ENCODE data around the gene OSGEP.

Gene OSGEP

GRCh38 chr14:20486684-20487395 is 32.2 kb upstream of the OSGEP start:
- Histone ChIP-seq H2AFZ (ENCODE audit: low read depth, low read length) (no peak overlapping the region), H3K18ac (ENCODE audit: low read depth in 1 of 2, low read length in 2 of 2) (no peak overlapping the region)
- 85% methylated on average over 8 of the region's 8 CpGs for WGBS

GRCh38 chr14:20485900-20486299 is 31.3 kb upstream of the OSGEP start:
- Histone ChIP-seq H3K27ac (ENCODE audit: low read length, poor library complexity, severe bottlenecking) (no peak overlapping the region), H3K4ac (ENCODE audit: low read depth in 1 of 2, low read length in 2 of 2) (no peak overlapping the region), H3K18ac (ENCODE audit: low read depth in 1 of 2, low read length in 2 of 2) (no peak overlapping the region), H2BK12ac (ENCODE audit: low read length in 2 of 2) (no peak overlapping the region), H2BK120ac (ENCODE audit: low read depth, low read length) (no peak overlapping the region), H3K4me2 (ENCODE audit: low read length, poor library complexity, severe bottlenecking) (no peak overlapping the region), H3K9me3 (ENCODE audit: control insufficient read depth, low read length) (no peaks in the 10 kb centered on the region), H2BK15ac (ENCODE audit: low read depth, poor library complexity, severe bottlenecking) (no peak overlapping the region), H3K4me1 (ENCODE audit: control insufficient read depth, insufficient read depth, low read depth, low read length) (no peaks in the 10 kb centered on the region), H4K91ac (ENCODE audit: low read length) (no peak overlapping the region), H3K4me3 (ENCODE audit: insufficient read depth in 1 of 2, low read depth in 1 of 2, low read length in 2 of 2) (no peak overlapping the region), H3K36me3 (ENCODE audit: control insufficient read depth in 1 of 2, insufficient read depth in 2 of 2, low read depth in 1 of 2, low read length in 2 of 2) (no peaks in the 10 kb centered on the region), H2AFZ (ENCODE audit: low read depth, low read length) (no peak overlapping the region), H3K9ac (ENCODE audit: low read length) (no peak overlapping the region), H4K8ac (ENCODE audit: low read length) (no peak overlapping the region), H2AK5ac (ENCODE audit: low read length, severe bottlenecking) (no peak overlapping the region), H3K79me1 (replicated peaks; ENCODE audit: low read length, poor library complexity, severe bottlenecking) (no peaks in the 10 kb centered on the region), H3K27me3 (ENCODE audit: control insufficient read depth in 1 of 2, insufficient read depth in 1 of 2, low read length in 2 of 2) (peaks cover 0 to 27% of the 10 kb centered on the region in 2 experiments), H3K23ac (ENCODE audit: low read length in 2 of 2) (no peak overlapping the region), H3K14ac (ENCODE audit: low read length in 2 of 2) (no peak overlapping the region), H2BK5ac (ENCODE audit: low read depth, low read length, poor library complexity, severe bottlenecking) (no peak overlapping the region)
- DNase-seq: no peak
- WGBS: 59% methylated on average over 7 of the region's 7 CpGs

More at GRCh38 chr14:20486684-20487395, 32.2 kb upstream of the OSGEP start:
- no peak overlapping the region for H3K4me3 ChIP-seq (ENCODE audit: insufficient read depth in 1 of 2, low read depth in 1 of 2, low read length in 2 of 2)
- H2AK5ac ChIP-seq (ENCODE audit: low read length, severe bottlenecking): no peak overlapping the region
- no peak overlapping the region for H3K9ac ChIP-seq (ENCODE audit: low read length)
- H2BK15ac ChIP-seq (ENCODE audit: low read depth, poor library complexity, severe bottlenecking): no peak overlapping the region
- H3K4ac ChIP-seq (ENCODE audit: low read depth in 1 of 2, low read length in 2 of 2): no peak overlapping the region
- no peak overlapping the region for H2BK12ac ChIP-seq (ENCODE audit: low read length in 2 of 2)
- no peaks in the 10 kb centered on the region for H3K79me1 ChIP-seq (replicated peaks; ENCODE audit: low read length, poor library complexity, severe bottlenecking)
- H3K14ac ChIP-seq (ENCODE audit: low read length in 2 of 2): no peak overlapping the region
- no peak overlapping the region for H3K4me2 ChIP-seq (ENCODE audit: low read length, poor library complexity, severe bottlenecking)
- no peak for DNase-seq
- H3K9me3 ChIP-seq (ENCODE audit: control insufficient read depth, low read length): no peaks in the 10 kb centered on the region
- H3K23ac ChIP-seq (ENCODE audit: low read length in 2 of 2): no peak overlapping the region
- no peak overlapping the region for H4K8ac ChIP-seq (ENCODE audit: low read length)
- H4K91ac ChIP-seq (ENCODE audit: low read length): no peak overlapping the region
- H3K27me3 ChIP-seq (ENCODE audit: control insufficient read depth in 1 of 2, insufficient read depth in 1 of 2, low read length in 2 of 2): peaks cover 0 to 31% of the 10 kb centered on the region in 2 experiments
- no peak overlapping the region for H2BK5ac ChIP-seq (ENCODE audit: low read depth, low read length, poor library complexity, severe bottlenecking)
- no peak overlapping the region for H3K27ac ChIP-seq (ENCODE audit: low read length, poor library complexity, severe bottlenecking)
- no peaks in the 10 kb centered on the region for H3K36me3 ChIP-seq (ENCODE audit: control insufficient read depth in 1 of 2, insufficient read depth in 2 of 2, low read depth in 1 of 2, low read length in 2 of 2)
- no peak overlapping the region for H2BK120ac ChIP-seq (ENCODE audit: low read depth, low read length)
- no peaks in the 10 kb centered on the region for H3K4me1 ChIP-seq (ENCODE audit: control insufficient read depth, insufficient read depth, low read depth, low read length)

- 96% methylated on average over 3 of the region's 5 CpGs for WGBS
- Histone ChIP-seq H3K4me2 (ENCODE audit: low read length, poor library complexity, severe bottlenecking) (no peak overlapping the region), H3K18ac (ENCODE audit: low read depth in 1 of 2, low read length in 2 of 2) (no peak overlapping the region), H3K36me3 (ENCODE audit: control insufficient read depth in 1 of 2, insufficient read depth in 2 of 2, low read depth in 1 of 2, low read length in 2 of 2) (peaks cover 6 to 22% of the 10 kb centered on the region in 2 experiments), H3K79me1 (replicated peaks; ENCODE audit: low read length, poor library complexity, severe bottlenecking) (no peaks in the 10 kb centered on the region), H3K27me3 (ENCODE audit: control insufficient read depth in 1 of 2, insufficient read depth in 1 of 2, low read length in 2 of 2) (peaks cover 0 to 11% of the 10 kb centered on the region in 2 experiments), H3K9me3 (ENCODE audit: control insufficient read depth, low read length) (no peaks in the 10 kb centered on the region), H3K23ac (ENCODE audit: low read length in 2 of 2) (no peak overlapping the region), H4K8ac (ENCODE audit: low read length) (no peak overlapping the region), H3K4me3 (ENCODE audit: insufficient read depth in 1 of 2, low read depth in 1 of 2, low read length in 2 of 2) (no peak overlapping the region), H3K27ac (ENCODE audit: low read length, poor library complexity, severe bottlenecking) (no peak overlapping the region), H2AFZ (ENCODE audit: low read depth, low read length) (no peak overlapping the region), H2BK5ac (ENCODE audit: low read depth, low read length, poor library complexity, severe bottlenecking) (no peak overlapping the region), H3K14ac (ENCODE audit: low read length in 2 of 2) (no peak overlapping the region), H3K4ac (ENCODE audit: low read depth in 1 of 2, low read length in 2 of 2) (no peak overlapping the region), H3K4me1 (ENCODE audit: control insufficient read depth, insufficient read depth, low read depth, low read length) (no peaks in the 10 kb centered on the region), H2BK12ac (ENCODE audit: low read length in 2 of 2) (no peak overlapping the region), H2BK120ac (ENCODE audit: low read depth, low read length) (no peak overlapping the region), H4K91ac (ENCODE audit: low read length) (no peak overlapping the region), H3K9ac (ENCODE audit: low read length) (no peak overlapping the region), H2BK15ac (ENCODE audit: low read depth, poor library complexity, severe bottlenecking) (no peak overlapping the region), H2AK5ac (ENCODE audit: low read length, severe bottlenecking) (no peak overlapping the region)
- no peak for DNase-seq
These were observed 27.8 kb upstream of the OSGEP start for GRCh38 chr14:20482382-20482781.

GRCh38 chr14:20478894-20479293 is 24.3 kb upstream of the OSGEP start:
- Histone ChIP-seq H3K4ac (ENCODE audit: low read depth in 1 of 2, low read length in 2 of 2) (no peak overlapping the region), H4K8ac (ENCODE audit: low read length) (no peak overlapping the region), H3K27ac (ENCODE audit: low read length, poor library complexity, severe bottlenecking) (no peak overlapping the region), H2BK120ac (ENCODE audit: low read depth, low read length) (no peak overlapping the region), H3K23ac (ENCODE audit: low read length in 2 of 2) (no peak overlapping the region), H3K4me2 (ENCODE audit: low read length, poor library complexity, severe bottlenecking) (no peak overlapping the region), H3K9me3 (ENCODE audit: control insufficient read depth, low read length) (no peaks in the 10 kb centered on the region), H2BK12ac (ENCODE audit: low read length in 2 of 2) (no peak overlapping the region), H3K27me3 (ENCODE audit: control insufficient read depth in 1 of 2, insufficient read depth in 1 of 2, low read length in 2 of 2) (no peaks in the 10 kb centered on the region), H3K4me3 (ENCODE audit: insufficient read depth in 1 of 2, low read depth in 1 of 2, low read length in 2 of 2) (no peak overlapping the region), H3K79me1 (replicated peaks; ENCODE audit: low read length, poor library complexity, severe bottlenecking) (peaks cover 12% of the 10 kb centered on the region), H2BK15ac (ENCODE audit: low read depth, poor library complexity, severe bottlenecking) (no peak overlapping the region), H2AFZ (ENCODE audit: low read depth, low read length) (no peak overlapping the region), H3K36me3 (ENCODE audit: control insufficient read depth in 1 of 2, insufficient read depth in 2 of 2, low read depth in 1 of 2, low read length in 2 of 2) (peaks cover 30 to 57% of the 10 kb centered on the region in 2 experiments), H3K18ac (ENCODE audit: low read depth in 1 of 2, low read length in 2 of 2) (no peak overlapping the region), H4K91ac (ENCODE audit: low read length) (no peak overlapping the region), H2AK5ac (ENCODE audit: low read length, severe bottlenecking) (no peak overlapping the region), H3K4me1 (ENCODE audit: control insufficient read depth, insufficient read depth, low read depth, low read length) (no peaks in the 10 kb centered on the region), H3K14ac (ENCODE audit: low read length in 2 of 2) (no peak overlapping the region), H3K9ac (ENCODE audit: low read length) (no peak overlapping the region), H2BK5ac (ENCODE audit: low read depth, low read length, poor library complexity, severe bottlenecking) (no peak overlapping the region)
- no peak for DNase-seq
- WGBS: 100% methylated on average over 1 of the region's 2 CpGs
